GM18505 (cell line): ENCODE results near the gene DCTN2.

ENCODE experiments used
- ATAC-seq: cut with Tn5 transposase; IDR thresholded peaks from one replicate; pipeline ENCODE4 v1.9.1; 2021; ENCODE audit not compliant: unreplicated experiment
- POLR2A ChIP-seq: IDR thresholded peaks from 4 replicates; pipeline ENCODE4 v1.6.1; 2011; ENCODE audit warnings: borderline replicate concordance; ENCODE audit not compliant: insufficient read depth, insufficient read length; ENCODE audit errors: extremely low read depth

DCTN2 gene

DNA sequence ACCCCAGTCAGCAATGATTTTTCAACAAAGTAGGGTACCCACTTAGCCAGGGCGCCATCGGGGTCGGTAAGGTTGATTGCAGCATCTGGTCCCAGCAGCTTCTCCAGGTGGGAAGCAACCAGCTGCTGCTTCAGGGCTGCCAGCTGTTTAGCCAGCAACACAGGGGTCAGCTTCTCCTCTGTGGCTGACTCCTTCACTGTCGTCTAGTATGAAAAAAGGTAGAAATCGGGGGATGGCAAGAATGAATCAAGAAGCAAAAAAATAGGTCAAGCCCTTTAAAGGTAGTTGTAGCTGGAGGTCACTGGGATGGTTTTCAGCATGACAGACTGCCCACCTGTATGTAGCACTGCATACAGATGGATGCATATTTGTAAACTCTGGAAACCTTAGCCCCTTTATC, 12.7 kb downstream of the DCTN2 start:
- no peak for ATAC-seq
- no peak for TF ChIP-seq POLR2A

DNA sequence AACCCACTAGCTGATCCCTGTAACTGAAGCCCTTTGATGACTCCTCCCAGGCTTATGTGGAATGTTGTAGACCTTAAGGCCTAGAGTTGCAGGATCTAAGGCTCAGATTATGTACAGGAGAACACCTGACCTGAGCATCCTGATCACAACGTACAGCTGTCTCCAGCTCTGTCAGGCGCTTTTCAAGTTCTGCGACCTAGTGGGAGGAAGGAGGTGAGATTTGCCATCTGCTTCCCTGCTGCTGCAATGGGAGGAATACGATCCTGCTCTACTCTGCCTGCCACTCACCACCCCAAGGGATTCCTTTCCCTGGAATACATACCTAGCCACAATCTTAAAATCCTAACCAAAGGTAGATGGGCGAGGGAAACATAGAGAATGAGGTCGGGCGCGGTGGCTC, 13.9 kb downstream of the DCTN2 start:
- ATAC-seq = no peak
- TF ChIP-seq POLR2A = no peak

GRCh38 chr12:57531836-57532235, 15.2 kb downstream of the DCTN2 start:
- TF ChIP-seq POLR2A = no peak
- ATAC-seq = no peak

GRCh38 chr12:57530396-57531142, 16.4 kb downstream of the DCTN2 start:
- TF ChIP-seq POLR2A = no peak
- ATAC-seq = no peak

DNA sequence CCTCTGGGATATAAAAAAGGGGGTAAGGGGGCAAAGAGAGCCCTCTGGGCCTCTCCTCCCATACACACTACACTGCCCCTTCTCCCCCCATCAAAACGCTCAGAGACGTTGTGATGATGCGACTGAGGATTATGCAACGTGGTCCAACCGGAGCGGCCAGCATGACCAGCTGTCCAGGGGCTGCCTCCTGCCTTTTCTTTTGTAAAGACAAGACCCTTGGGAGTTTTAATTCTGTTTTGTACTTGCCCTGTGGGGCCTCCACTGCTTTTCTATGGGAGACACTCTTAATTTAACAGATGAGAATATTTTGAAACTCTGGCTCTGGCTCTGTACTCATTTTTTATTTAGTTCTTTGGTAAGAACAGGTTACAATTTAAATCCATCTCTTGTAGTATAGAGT, 17.2 kb downstream of the DCTN2 start:
- ATAC-seq = no peak
- TF ChIP-seq POLR2A = no peak

DNA sequence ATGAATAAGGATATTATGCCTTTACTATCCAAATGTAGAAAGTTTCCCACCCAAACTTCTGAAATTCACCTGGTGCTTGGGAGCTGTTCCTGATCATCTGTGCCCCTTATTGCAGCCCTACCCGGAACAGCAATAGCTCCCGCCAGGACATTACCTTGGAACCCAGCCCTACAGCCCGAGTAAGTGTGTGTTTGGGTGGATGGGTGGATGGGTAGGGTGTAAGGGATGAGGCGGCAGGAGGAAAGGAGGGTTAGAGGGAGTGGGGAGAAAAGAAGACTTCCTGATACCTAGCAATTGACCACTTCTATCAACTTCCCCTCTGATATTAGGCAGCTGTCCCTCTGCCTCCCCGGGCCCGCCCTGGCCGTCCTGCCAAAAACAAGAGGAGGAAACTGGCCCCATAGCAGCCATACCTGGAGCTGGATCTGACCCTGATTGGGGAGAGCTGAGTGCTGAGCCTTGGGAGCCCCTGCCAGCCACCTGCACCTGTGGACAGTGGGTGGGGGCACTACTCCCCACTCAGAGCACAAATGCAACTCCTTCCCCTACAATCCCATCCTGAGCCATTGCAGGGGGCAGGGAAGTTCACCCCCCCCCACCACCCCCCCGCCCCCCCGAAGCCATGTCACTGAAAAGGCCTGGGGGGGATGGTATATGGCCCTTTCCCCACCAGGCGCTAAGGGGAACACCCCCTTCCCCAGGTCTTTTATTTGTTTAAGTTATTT, 18.0 kb downstream of the DCTN2 start:
- ATAC-seq = no peak
- TF ChIP-seq POLR2A = no peak

- TF ChIP-seq POLR2A = no peak
- ATAC-seq = no peak
Observed at GRCh38 chr12:57528176-57528575, 18.8 kb downstream of the DCTN2 start.

DNA sequence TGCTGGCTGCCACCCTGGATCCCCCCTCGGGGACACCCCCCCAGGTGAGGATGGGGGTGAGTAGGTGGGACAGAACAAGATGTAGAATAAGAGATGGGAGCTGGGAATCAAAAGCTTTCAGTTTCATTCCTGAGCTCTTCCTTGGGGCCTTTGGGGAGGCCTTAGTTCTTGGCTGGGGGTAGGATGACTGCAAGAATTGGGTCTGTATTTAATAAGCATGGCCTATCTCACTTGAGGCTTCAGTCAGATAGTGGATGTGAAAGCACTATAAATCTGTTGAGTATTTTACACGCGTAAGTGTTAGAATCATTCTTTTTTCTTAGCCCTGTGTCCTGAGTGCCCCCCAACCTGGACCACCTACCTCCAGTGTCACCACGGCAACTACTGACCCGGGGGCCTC, 19.8 kb downstream of the DCTN2 start:
- no peak for TF ChIP-seq POLR2A
- no peak for ATAC-seq

GRCh38 chr12:57526477-57527126, 20.4 kb downstream of the DCTN2 start:
- no peak for ATAC-seq
- TF ChIP-seq POLR2A = no peak

DNA sequence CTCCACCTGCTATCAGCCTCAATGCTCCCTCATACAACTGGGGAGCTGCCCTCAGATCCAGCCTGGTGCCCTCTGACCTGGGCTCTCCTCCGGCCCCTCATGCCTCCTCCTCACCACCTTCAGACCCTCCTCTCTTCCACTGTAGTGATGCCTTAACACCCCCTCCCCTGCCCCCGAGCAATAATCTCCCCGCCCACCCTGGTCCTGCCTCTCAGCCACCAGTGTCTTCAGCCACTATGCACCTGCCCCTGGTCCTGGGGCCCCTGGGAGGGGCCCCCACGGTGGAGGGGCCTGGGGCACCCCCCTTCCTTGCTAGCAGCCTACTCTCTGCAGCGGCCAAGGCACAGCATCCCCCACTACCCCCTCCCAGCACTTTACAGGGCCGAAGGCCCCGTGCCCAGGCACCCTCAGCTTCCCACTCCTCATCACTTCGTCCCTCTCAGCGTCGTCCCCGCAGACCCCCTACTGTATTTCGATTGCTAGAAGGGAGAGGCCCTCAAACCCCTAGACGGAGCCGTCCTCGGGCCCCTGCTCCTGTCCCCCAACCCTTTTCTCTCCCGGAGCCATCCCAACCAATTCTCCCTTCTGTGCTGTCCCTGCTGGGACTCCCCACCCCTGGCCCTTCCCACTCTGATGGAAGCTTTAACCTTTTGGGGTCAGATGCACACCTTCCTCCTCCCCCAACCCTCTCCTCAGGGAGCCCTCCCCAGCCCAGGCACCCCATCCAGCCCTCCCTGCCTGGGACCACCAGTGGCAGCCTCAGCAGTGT, 21.2 kb downstream of the DCTN2 start:
- no peak for TF ChIP-seq POLR2A
- ATAC-seq = no peak

DNA sequence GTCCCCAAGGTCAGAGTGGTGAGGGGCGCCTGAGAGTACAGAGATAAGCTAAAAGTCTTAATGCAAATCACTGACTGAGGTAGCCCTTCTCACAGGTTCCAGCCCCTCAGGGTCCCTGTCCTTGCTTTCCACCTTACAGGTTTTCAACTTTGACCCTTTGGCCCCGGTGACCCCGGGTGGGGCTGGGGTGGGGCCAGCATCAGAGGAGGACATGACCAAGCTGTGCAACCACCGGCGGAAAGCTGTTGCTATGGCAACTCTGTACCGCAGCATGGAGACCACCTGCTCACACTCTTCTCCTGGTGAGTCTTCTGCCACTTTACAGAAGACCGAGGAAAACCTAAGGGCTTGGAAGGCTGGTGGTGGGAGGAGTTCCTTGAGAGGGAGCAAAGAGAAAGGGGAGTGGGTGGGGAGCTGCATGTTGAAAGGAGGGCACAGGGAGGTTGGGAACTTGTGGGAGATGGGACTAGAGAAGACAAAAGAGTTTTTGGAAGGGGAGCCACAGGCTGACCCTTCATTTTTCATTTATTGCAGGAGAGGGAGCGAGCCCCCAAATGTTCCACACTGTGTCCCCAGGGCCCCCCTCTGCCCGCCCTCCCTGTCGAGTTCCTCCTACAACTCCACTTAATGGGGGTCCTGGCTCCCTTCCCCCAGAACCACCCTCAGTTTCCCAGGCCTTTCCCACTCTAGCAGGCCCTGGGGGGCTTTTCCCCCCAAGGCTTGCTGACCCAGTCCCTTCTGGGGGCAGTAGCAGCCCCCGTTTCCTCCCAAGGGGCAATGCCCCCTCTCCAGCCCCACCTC, 22.0 kb downstream of the DCTN2 start:
- no peak for TF ChIP-seq POLR2A
- no peak for ATAC-seq
